GM23338 (cell line): ENCODE results near the gene PHGDH. TPM values are rescaled to one million over a fixed set of nuclear protein-coding genes. Genes with fewer than 3 reads are reported as not detected.

ENCODE experiments used
- ATAC-seq: fragments of 200-7000 bp; cut with Tn5 transposase; 3 replicates; pipeline ENCODE4 v1.9.1; 2020
- DNase-seq: peaks from one replicate; pipeline ENCODE4 v3.0.0-alpha.2; 2015; ENCODE audit warnings: low spot score
- H2AFZ ChIP-seq: fragments of 200-600 bp; sonication (generic); 2 replicates; pipeline ENCODE4 v1.8.0; 2016; ENCODE audit warnings: antibody characterized with exemption, mild to moderate bottlenecking, moderate library complexity
- H3F3A ChIP-seq: fragments of 200-600 bp; sonication (generic); replicated peaks from 2 replicates; pipeline ENCODE4 v1.8.0; 2017; ENCODE audit warnings: antibody characterized with exemption, mixed run types, low read depth
- H3K27ac ChIP-seq: fragments of 200-600 bp; sonication (generic); 2 replicates; pipeline ENCODE4 v1.6.1; 2016; ENCODE audit warnings: low read depth
- H3K27me3 ChIP-seq: fragments of 200-600 bp; sonication (generic); 2 replicates; pipeline ENCODE4 v1.8.0; 2016; ENCODE audit warnings: mild to moderate bottlenecking, mixed run types, moderate library complexity; ENCODE audit not compliant: insufficient read depth
- H3K36me3 ChIP-seq: fragments of 200-600 bp; sonication (generic); 2 replicates; pipeline ENCODE4 v1.8.0; 2016; ENCODE audit warnings: mild to moderate bottlenecking; ENCODE audit not compliant: insufficient read depth
- H3K4me1 ChIP-seq: fragments of 200-600 bp; sonication (generic); 2 replicates; pipeline ENCODE4 v1.8.0; 2016; ENCODE audit warnings: mild to moderate bottlenecking, moderate library complexity; ENCODE audit not compliant: insufficient read depth
- H3K4me2 ChIP-seq: fragments of 200-600 bp; sonication (generic); 2 replicates; pipeline ENCODE4 v1.7.1; 2017; ENCODE audit warnings: mixed run types
- H3K4me3 ChIP-seq: fragments of 200-600 bp; sonication (generic); 2 replicates; pipeline ENCODE4 v1.6.1; 2016; ENCODE audit warnings: mixed run types
- H3K79me2 ChIP-seq: fragments of 200-600 bp; sonication (generic); replicated peaks from 2 replicates; pipeline ENCODE4 v1.8.0; 2017; ENCODE audit warnings: mild to moderate bottlenecking; ENCODE audit not compliant: insufficient read depth
- H3K9me2 ChIP-seq: fragments of 200-600 bp; sonication (generic); 2 replicates; pipeline ENCODE4 v1.8.0; 2017; ENCODE audit not compliant: insufficient read depth
- H4K20me1 ChIP-seq: fragments of 200-600 bp; sonication (generic); replicated peaks from 2 replicates; pipeline ENCODE4 v1.8.0; 2017; ENCODE audit warnings: mild to moderate bottlenecking; ENCODE audit not compliant: insufficient read depth
- H3K27ac Mint-ChIP-seq: 2 replicates; pipeline ENCODE4 v1.8.0; 2020; ENCODE audit warnings: inconsistent platforms, mild to moderate bottlenecking, moderate library complexity, mixed read lengths
- H3K27me3 Mint-ChIP-seq: 3 replicates; pipeline ENCODE4 v1.8.0; 2022; ENCODE audit warnings: low read depth, mild to moderate bottlenecking, moderate library complexity, mixed read lengths, inconsistent platforms; ENCODE audit not compliant: insufficient read depth, poor library complexity
- H3K36me3 Mint-ChIP-seq: 3 replicates; pipeline ENCODE4 v1.8.0; 2021; ENCODE audit warnings: low read depth, mild to moderate bottlenecking, inconsistent platforms, moderate library complexity, mixed read lengths
- H3K4me1 Mint-ChIP-seq: 3 replicates; pipeline ENCODE4 v1.8.0; 2020; ENCODE audit warnings: mild to moderate bottlenecking, inconsistent platforms, mixed read lengths
- H3K4me3 Mint-ChIP-seq: 3 replicates; pipeline ENCODE4 v1.8.0; 2021; ENCODE audit warnings: moderate library complexity, mild to moderate bottlenecking, inconsistent platforms, mixed read lengths
- H3K9me3 Mint-ChIP-seq: 3 replicates; pipeline ENCODE4 v1.8.0; 2020; ENCODE audit warnings: moderate library complexity, mild to moderate bottlenecking, inconsistent platforms, mixed read lengths
- CREB1 ChIP-seq: fragments of 250-450 bp; sonication (Bioruptor Pico); IDR thresholded peaks from 2 replicates; pipeline ENCODE4 v1.5.0; 2020; ENCODE audit warnings: low read depth, mild to moderate bottlenecking, moderate library complexity
- EZH2 ChIP-seq: fragments of 200-600 bp; sonication (generic); IDR thresholded peaks from one replicate; pipeline ENCODE4 v1.8.0; 2017; ENCODE audit warnings: antibody characterized with exemption, mild to moderate bottlenecking, low read depth; ENCODE audit not compliant: unreplicated experiment
- EZH2phosphoT487 ChIP-seq: fragments of 200-600 bp; sonication (generic); IDR thresholded peaks from one replicate; pipeline ENCODE4 v1.8.1; 2018; ENCODE audit warnings: antibody characterized with exemption; ENCODE audit not compliant: unreplicated experiment
- JUNB ChIP-seq: IDR thresholded peaks from one replicate; pipeline ENCODE4 v1.6.1; 2016; ENCODE audit warnings: antibody characterized with exemption; ENCODE audit not compliant: unreplicated experiment
- NANOG ChIP-seq: IDR thresholded peaks from 2 replicates; pipeline ENCODE4 v1.6.1; 2016; ENCODE audit warnings: antibody characterized with exemption, borderline replicate concordance
- POLR2AphosphoS5 ChIP-seq: IDR thresholded peaks from 2 replicates; pipeline ENCODE4 v1.6.1; 2016; ENCODE audit warnings: antibody characterized with exemption, low read depth
- STAT1 ChIP-seq: IDR thresholded peaks from one replicate; pipeline ENCODE4 v1.6.1; 2016; ENCODE audit warnings: antibody characterized with exemption; ENCODE audit not compliant: unreplicated experiment
- ZNF114 ChIP-seq: fragments of 250-450 bp; sonication (Bioruptor Pico); IDR thresholded peaks from 2 replicates; pipeline ENCODE4 v1.5.0; 2020; ENCODE audit warnings: mild to moderate bottlenecking, moderate library complexity
- ZNF331 ChIP-seq: fragments of 250-450 bp; sonication (Bioruptor Pico); IDR thresholded peaks from 2 replicates; pipeline ENCODE4 v1.5.0; 2020; ENCODE audit warnings: low read depth, mild to moderate bottlenecking, moderate library complexity
- polyA plus RNA-seq: library from polyadenylated mRNA; unstranded; fragments of >200 nt; fragmentation: Nextera tagmentation; extraction: Ambion mirVana; gene quantifications from 2 replicates; pipeline ENCODE4 v1.2.1, GENCODE V29; 2016
- total RNA-seq: library from RNA; depleted of rRNA; stranded (reverse); fragments of >200 nt; shearing (Covaris generic); gene quantifications from 2 replicates; pipeline ENCODE4 v1.2.3, GENCODE V29; 2014
- TF ChIP-seq, protein P1 (sequence below): IDR thresholded peaks from one replicate; pipeline ENCODE4 v1.6.1; 2018; ENCODE audit warnings: antibody characterized with exemption; ENCODE audit not compliant: unreplicated experiment
- TF ChIP-seq, protein P2 (sequence below): IDR thresholded peaks from 2 replicates; pipeline ENCODE4 v1.6.1; 2016; ENCODE audit warnings: antibody characterized with exemption
- TF ChIP-seq, protein P3 (sequence below), 2 experiments: fragments of 200-600 bp in 1 of 2; sonication (generic) in 1 of 2; conservative IDR thresholded peaks; 2 replicates each; pipeline versions ENCODE4 v1.5.1 to v1.6.1; 2016 to 2017; ENCODE audit warnings: antibody characterized with exemption in 2 of 2, low read depth in 2 of 2, mild to moderate bottlenecking in 2 of 2, moderate library complexity in 1 of 2
- TF ChIP-seq, protein P4 (sequence below): fragments of 250-450 bp; sonication (Bioruptor Pico); IDR thresholded peaks from 2 replicates; pipeline ENCODE4 v1.5.0; 2020; ENCODE audit warnings: mild to moderate bottlenecking, moderate library complexity

Gene PHGDH
- total and polyA plus RNA-seq, 2 experiments from 2014 or later: 612 to 885 TPM

DNA sequence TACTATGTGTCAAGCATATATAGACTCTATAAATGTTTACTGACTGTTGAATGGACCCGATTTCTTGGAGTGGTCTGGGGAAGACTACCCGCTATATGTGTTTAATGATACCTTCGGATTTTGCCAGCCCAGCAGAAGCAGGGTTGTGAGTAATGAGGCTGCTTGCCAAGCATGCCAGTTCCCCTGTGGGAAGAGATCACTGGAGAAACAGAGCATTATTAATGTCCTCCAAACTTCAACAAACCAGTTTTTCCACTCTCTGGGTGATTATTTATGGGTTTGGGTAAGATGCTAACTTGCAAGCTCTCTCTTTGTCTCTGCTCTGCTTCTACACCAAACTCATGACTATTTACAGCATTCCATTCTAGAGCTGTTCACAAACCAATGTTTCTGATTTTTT, 25.1 kb upstream of the PHGDH start:
- Mint-ChIP-seq H3K27ac (peak overlapping the region; percentile 50), H3K4me1 (peaks cover 54% of the 10 kb centered on the region), H3K36me3 (no peaks in the 10 kb centered on the region), H3K27me3 (peaks cover 2% of the 10 kb centered on the region), H3K9me3 (no peaks in the 10 kb centered on the region; the same call in 2 of the 3 replicates), H3K4me3 (no peak overlapping the region)
- no peak for TF ChIP-seq POLR2AphosphoS5
- no peak for TF ChIP-seq ZNF114 (CRISPR knock-in tag)
- TF ChIP-seq, protein P1, sequence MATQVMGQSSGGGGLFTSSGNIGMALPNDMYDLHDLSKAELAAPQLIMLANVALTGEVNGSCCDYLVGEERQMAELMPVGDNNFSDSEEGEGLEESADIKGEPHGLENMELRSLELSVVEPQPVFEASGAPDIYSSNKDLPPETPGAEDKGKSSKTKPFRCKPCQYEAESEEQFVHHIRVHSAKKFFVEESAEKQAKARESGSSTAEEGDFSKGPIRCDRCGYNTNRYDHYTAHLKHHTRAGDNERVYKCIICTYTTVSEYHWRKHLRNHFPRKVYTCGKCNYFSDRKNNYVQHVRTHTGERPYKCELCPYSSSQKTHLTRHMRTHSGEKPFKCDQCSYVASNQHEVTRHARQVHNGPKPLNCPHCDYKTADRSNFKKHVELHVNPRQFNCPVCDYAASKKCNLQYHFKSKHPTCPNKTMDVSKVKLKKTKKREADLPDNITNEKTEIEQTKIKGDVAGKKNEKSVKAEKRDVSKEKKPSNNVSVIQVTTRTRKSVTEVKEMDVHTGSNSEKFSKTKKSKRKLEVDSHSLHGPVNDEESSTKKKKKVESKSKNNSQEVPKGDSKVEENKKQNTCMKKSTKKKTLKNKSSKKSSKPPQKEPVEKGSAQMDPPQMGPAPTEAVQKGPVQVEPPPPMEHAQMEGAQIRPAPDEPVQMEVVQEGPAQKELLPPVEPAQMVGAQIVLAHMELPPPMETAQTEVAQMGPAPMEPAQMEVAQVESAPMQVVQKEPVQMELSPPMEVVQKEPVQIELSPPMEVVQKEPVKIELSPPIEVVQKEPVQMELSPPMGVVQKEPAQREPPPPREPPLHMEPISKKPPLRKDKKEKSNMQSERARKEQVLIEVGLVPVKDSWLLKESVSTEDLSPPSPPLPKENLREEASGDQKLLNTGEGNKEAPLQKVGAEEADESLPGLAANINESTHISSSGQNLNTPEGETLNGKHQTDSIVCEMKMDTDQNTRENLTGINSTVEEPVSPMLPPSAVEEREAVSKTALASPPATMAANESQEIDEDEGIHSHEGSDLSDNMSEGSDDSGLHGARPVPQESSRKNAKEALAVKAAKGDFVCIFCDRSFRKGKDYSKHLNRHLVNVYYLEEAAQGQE: no peak
- no peak for TF ChIP-seq EZH2phosphoT487
- TF ChIP-seq, protein P2, sequence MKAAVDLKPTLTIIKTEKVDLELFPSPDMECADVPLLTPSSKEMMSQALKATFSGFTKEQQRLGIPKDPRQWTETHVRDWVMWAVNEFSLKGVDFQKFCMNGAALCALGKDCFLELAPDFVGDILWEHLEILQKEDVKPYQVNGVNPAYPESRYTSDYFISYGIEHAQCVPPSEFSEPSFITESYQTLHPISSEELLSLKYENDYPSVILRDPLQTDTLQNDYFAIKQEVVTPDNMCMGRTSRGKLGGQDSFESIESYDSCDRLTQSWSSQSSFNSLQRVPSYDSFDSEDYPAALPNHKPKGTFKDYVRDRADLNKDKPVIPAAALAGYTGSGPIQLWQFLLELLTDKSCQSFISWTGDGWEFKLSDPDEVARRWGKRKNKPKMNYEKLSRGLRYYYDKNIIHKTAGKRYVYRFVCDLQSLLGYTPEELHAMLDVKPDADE: no peak
- TF ChIP-seq JUNB: no peak
- no peak for TF ChIP-seq EZH2
- no peak for TF ChIP-seq ZNF331 (CRISPR knock-in tag)
- TF ChIP-seq, protein P3, sequence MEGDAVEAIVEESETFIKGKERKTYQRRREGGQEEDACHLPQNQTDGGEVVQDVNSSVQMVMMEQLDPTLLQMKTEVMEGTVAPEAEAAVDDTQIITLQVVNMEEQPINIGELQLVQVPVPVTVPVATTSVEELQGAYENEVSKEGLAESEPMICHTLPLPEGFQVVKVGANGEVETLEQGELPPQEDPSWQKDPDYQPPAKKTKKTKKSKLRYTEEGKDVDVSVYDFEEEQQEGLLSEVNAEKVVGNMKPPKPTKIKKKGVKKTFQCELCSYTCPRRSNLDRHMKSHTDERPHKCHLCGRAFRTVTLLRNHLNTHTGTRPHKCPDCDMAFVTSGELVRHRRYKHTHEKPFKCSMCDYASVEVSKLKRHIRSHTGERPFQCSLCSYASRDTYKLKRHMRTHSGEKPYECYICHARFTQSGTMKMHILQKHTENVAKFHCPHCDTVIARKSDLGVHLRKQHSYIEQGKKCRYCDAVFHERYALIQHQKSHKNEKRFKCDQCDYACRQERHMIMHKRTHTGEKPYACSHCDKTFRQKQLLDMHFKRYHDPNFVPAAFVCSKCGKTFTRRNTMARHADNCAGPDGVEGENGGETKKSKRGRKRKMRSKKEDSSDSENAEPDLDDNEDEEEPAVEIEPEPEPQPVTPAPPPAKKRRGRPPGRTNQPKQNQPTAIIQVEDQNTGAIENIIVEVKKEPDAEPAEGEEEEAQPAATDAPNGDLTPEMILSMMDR (conservative IDR thresholded peaks at IDR 0.05; ENCODE audit: low read depth in 2 of 2): no peak
- no peak for TF ChIP-seq NANOG
- TF ChIP-seq CREB1: no peak
- TF ChIP-seq, protein P4, sequence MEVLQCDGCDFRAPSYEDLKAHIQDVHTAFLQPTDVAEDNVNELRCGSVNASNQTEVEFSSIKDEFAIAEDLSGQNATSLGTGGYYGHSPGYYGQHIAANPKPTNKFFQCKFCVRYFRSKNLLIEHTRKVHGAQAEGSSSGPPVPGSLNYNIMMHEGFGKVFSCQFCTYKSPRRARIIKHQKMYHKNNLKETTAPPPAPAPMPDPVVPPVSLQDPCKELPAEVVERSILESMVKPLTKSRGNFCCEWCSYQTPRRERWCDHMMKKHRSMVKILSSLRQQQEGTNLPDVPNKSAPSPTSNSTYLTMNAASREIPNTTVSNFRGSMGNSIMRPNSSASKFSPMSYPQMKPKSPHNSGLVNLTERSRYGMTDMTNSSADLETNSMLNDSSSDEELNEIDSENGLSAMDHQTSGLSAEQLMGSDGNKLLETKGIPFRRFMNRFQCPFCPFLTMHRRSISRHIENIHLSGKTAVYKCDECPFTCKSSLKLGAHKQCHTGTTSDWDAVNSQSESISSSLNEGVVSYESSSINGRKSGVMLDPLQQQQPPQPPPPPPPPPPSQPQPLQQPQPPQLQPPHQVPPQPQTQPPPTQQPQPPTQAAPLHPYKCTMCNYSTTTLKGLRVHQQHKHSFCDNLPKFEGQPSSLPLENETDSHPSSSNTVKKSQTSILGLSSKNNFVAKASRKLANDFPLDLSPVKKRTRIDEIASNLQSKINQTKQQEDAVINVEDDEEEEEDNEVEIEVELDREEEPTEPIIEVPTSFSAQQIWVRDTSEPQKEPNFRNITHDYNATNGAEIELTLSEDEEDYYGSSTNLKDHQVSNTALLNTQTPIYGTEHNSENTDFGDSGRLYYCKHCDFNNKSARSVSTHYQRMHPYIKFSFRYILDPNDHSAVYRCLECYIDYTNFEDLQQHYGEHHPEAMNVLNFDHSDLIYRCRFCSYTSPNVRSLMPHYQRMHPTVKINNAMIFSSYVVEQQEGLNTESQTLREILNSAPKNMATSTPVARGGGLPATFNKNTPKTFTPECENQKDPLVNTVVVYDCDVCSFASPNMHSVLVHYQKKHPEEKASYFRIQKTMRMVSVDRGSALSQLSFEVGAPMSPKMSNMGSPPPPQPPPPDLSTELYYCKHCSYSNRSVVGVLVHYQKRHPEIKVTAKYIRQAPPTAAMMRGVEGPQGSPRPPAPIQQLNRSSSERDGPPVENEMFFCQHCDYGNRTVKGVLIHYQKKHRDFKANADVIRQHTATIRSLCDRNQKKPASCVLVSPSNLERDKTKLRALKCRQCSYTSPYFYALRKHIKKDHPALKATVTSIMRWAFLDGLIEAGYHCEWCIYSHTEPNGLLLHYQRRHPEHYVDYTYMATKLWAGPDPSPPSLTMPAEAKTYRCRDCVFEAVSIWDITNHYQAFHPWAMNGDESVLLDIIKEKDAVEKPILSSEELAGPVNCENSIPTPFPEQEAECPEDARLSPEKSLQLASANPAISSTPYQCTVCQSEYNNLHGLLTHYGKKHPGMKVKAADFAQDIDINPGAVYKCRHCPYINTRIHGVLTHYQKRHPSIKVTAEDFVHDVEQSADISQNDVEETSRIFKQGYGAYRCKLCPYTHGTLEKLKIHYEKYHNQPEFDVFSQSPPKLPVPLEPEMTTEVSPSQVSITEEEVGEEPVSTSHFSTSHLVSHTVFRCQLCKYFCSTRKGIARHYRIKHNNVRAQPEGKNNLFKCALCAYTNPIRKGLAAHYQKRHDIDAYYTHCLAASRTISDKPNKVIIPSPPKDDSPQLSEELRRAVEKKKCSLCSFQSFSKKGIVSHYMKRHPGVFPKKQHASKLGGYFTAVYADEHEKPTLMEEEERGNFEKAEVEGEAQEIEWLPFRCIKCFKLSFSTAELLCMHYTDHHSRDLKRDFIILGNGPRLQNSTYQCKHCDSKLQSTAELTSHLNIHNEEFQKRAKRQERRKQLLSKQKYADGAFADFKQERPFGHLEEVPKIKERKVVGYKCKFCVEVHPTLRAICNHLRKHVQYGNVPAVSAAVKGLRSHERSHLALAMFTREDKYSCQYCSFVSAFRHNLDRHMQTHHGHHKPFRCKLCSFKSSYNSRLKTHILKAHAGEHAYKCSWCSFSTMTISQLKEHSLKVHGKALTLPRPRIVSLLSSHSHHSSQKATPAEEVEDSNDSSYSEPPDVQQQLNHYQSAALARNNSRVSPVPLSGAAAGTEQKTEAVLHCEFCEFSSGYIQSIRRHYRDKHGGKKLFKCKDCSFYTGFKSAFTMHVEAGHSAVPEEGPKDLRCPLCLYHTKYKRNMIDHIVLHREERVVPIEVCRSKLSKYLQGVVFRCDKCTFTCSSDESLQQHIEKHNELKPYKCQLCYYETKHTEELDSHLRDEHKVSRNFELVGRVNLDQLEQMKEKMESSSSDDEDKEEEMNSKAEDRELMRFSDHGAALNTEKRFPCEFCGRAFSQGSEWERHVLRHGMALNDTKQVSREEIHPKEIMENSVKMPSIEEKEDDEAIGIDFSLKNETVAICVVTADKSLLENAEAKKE (CRISPR knock-in tag): no peak
- TF ChIP-seq STAT1: no peak
- Histone ChIP-seq H3K4me3 (no peak overlapping the region), H3K79me2 (no peaks in the 10 kb centered on the region), H3K4me1 (peaks cover 36% of the 10 kb centered on the region), H3K9me2 (no peaks in the 10 kb centered on the region), H3F3A (no peaks in the 10 kb centered on the region), H3K27ac (peak overlapping the region; percentile 39; the same call in 1 of the 2 replicates), H2AFZ (no peak overlapping the region), H3K27me3 (no peaks in the 10 kb centered on the region), H4K20me1 (no peaks in the 10 kb centered on the region), H3K36me3 (no peaks in the 10 kb centered on the region), H3K4me2 (peak overlapping the region; percentile 21)
- DNase-seq (peak; percentile 60), ATAC-seq (peak; percentile 17; the same call in 2 of the 3 replicates)
